A673 (cell line): Measurements from ENCODE around the gene PSMD3.

ENCODE experiments used
- CTCF ChIP-seq: fragments of 300-800, 200-600 bp; sonication (generic); conservative IDR thresholded peaks from 2 replicates; pipeline ENCODE4 v1.5.1; 2017; ENCODE audit warnings: low read depth, mild to moderate bottlenecking, antibody characterized with exemption, low read length, moderate library complexity, mixed read lengths
- EZH2 ChIP-seq: fragments of 200-600 bp; sonication (generic); IDR thresholded peaks from 2 replicates; pipeline ENCODE4 v1.6.1; 2017; ENCODE audit warnings: borderline replicate concordance, low read depth, mild to moderate bottlenecking, mixed read lengths, antibody characterized with exemption, low read length; ENCODE audit not compliant: poor library complexity, severe bottlenecking

- TF ChIP-seq CTCF (no peak), EZH2 (no peak)
These were observed 16.2 kb downstream of the PSMD3 start for GRCh38 chr17:39996800-39997199.
